Stimulated activated CD8-positive, alpha-beta memory T cell treated with anti-CD3 and anti-CD28 coated beads, Interleukin-7, amount 100 ng/mL, for 48 hours (primary cell): ENCODE data around the gene OR11L1.

Experiments used
- DNase-seq, 2 donors: peaks; one replicate each; pipeline ENCODE4 v3.0.0-alpha.2; 2020; ENCODE audit warnings: low read depth in 1 of 2; ENCODE audit errors: extremely low read depth in 1 of 2

Gene OR11L1

DNA sequence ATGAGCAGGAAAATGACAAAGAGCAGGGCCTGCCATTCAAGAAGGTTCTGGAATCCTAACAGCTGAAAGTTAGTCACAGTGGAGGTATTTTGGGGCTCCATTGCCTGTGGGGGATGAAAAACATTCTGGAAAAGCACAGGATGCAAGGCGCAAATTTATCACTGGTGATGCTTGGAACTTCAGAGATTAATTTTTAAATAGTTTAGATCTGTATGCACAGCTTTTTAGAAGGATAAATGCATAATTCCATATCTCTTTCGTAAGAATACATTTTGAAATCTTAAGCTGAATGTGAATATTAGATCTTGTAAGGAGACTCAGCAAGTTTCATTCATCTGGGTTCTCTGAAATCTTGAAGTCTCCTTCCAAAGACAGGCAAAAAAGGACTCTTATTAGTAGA lies at the start of gene OR11L1:
Gene OR11L1, minus strand, starts transcription at position 101 of the 400 bp plus-strand sequence. Its CDS starts 0 bp downstream, at position 101.
- DNase-seq: no peak

DNA sequence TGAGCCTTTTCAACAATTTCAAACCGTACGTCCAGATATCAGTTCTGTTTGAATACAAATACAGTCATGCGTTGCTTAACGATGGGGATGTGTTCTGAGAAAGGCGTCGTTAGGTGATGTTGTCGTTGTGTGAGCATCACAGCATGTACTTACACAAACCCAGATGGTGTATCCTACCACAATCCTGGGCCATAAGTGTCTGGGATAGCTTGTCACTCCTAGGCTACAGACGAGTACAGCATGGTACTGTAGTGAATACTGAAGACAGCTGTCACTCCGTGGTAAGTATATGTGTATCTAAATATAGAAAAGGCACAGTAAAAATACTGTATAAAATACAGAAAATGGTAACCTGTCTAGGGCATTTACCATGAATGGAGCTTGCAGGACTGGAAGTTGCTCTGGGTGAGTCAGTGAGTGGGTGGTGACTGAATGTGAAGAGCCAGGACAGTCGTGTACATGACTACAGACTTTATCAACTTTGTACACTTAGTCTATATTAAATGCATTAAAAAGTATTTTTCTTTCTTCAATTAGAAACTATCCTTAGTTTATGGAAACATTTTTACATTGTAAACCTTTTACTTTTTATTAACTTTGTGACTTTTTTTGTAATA lies 43.2 kb upstream of the OR11L1 start:
- no peak for DNase-seq

DNA sequence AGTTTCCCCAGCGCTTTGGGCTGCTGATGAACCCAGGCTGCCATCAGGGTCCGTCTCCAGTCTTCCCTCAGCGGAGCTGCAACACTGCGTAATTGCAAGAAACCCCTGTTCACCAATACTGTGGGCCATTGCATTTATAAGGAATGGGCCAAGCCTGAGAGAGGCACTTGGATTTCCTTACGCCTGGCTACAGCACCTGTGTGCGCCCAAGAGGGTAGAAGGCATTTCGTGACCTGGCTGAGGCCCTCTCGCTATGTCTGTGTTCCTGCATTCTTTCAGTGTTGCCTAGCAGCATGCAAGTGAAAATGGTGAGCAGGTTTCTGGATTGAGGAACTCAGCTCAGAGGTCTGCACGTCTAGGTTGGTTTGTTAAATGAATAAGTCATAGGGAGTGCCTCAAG lies 41.6 kb upstream of the OR11L1 start:
- DNase-seq: no peak

DNA sequence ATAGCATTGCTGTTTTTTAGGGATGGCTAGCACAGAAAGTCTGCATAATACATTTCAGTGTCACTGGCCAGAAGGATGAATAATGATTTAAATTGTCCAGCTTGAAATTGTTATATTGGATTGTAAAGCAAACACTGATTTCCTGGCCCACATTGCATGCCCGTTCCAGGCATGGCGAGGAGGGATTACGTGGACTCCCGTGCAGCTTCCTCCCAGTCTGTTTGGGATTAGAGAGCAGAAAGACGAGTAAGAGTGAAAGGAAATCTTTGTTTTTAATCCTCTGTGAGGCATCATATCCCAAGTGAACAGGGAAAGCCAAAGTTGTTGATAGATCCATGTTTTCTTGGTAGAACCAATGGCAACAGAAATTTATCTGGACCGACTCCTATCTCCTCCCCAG lies 23.7 kb upstream of the OR11L1 start:
- no peak for DNase-seq

GRCh38 chr1:247864644-247865043 lies 22.9 kb upstream of the OR11L1 start:
- no peak for DNase-seq

DNA sequence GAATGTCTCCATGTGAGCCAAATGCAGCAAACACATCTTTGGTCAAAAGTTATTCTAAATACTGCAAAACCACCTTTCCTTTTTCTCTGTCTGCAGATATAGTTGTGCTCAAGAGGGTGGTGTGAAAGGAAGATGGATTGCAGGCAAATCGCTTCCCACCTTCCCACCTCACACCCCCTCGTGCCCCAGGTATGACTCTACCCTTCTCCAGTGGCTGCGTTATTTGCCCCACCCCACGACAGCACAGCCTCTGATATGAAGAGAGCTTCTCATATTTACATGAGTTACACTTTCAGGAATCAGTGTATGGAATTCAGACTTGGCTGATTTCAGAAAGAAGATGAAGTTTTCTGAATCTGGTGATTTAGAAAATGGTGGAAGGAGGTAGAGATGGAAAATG lies 21.1 kb upstream of the OR11L1 start:
- DNase-seq: no peak

DNA sequence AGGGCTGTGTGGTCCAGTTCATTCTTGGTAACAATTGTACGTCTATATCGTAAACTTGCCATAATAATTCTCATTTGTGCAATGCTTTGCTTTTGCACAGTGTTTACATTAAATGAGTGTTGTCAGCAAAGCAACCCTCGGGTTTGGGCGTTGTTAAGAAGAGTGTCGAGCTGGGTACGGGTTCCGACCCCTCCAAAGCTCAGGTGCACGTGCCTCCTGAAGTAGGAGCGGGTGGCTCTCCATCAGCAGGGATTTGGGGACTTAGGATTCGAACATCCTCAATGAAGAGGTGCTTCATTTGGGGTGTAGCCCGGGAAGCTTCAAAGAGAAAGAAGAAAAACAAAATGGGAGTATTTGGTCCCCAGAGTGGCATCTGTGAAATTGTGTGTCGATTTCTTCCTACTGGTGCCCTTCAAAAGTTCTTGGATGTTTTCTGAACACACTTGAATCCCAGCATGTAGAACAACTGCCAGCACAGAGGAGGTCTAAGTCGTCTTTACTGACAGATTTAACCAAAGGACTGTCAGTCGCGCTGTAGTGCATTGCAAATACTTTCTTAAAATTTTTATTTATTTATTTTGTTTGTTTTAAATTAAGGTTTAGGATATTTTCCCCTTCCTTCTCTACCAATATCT lies 16.4 kb upstream of the OR11L1 start:
- DNase-seq: no peak

DNA sequence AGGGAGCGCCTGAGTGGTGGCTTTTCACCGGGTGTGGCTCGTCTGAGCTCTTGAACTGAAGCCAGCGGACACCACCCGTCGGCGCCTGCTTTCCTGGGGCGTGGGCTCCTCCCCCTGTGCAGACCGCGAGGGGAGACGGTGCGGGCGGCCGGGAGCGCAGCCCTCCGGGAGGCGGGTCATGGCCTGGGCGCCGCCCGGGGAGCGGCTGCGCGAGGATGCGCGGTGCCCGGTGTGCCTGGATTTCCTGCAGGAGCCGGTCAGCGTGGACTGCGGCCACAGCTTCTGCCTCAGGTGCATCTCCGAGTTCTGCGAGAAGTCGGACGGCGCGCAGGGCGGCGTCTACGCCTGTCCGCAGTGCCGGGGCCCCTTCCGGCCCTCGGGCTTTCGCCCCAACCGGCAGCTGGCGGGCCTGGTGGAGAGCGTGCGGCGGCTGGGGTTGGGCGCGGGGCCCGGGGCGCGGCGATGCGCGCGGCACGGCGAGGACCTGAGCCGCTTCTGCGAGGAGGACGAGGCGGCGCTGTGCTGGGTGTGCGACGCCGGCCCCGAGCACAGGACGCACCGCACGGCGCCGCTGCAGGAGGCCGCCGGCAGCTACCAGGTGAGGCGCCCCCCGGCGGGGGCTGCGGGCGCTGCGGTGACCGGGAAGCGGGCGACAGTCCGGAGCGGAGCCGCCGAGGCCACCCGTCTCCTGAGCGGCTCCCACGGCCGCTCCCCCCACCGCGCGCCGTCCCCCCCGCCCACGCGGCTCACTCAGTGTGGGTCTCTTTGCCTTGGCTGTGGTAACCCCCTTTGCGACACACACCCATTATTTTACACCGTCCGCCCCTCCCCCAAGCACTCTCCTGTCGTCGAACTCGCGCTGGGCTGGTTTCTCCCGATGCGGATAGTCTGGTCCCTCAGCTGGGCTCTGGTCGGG lies 15.6 kb upstream of the OR11L1 start, which contains the start of gene TRIM58:
Gene TRIM58, plus strand, starts transcription at position 119 of the 916 bp plus-strand sequence. Its CDS starts 60 bp downstream, at position 179.
- peak in 1 of 2 donors; percentile 2 for DNase-seq

GRCh38 chr1:247855911-247856310 lies 14.2 kb upstream of the OR11L1 start:
- no peak for DNase-seq

GRCh38 chr1:247854899-247855545 lies 13.3 kb upstream of the OR11L1 start:
- no peak for DNase-seq

DNA sequence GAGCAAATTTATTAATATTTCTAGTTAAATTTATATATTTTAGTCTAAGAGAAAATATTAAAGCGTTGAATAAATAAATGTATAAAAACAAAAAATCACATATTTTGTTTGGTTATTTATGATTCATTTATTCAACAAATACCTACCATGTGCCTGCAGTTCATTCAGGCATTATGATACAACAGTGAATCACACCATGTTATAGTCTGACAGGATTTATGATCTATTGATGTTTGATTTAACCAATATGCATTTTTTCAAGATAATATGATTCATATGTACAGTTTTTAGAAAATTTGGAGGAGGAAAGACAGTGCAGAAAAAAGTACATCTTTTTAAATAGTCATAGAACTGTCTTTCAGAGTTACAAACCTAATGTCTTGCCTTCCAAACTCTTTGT lies 7.9 kb upstream of the OR11L1 start:
- no peak for DNase-seq

DNA sequence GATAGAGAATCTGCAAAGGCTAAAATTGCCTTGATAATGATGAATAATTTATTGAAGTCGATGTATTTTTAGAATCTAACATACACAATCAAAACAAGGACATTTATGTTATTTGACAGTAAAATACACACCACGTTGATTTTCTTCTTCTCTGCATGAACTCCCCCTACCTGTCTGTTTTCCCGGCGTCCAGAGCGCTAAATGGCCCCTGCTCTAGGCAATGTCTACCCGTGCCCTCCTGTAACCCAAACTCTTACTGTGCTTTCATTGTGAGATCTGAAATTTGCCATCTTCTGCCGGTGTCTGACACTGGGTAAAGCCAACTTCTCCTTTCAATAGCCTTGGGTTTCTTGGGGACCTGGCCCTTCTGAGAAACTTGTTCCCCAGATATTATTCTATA lies 6.7 kb upstream of the OR11L1 start:
- no peak for DNase-seq

DNA sequence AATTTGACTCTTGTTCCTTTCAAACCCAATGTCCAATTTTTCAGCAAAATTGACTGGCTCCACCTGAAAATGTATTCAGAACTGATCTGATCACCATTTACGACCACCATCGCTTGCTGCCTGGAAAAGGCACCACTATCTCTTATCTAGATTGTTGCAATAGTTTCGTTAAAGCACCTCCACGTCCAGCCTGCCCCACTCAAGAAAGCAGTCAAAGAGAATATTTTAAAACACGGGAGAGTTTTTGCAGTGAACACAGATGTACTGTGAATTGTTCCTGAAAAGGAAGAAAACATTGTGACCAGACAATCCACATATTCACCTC lies 4.0 kb upstream of the OR11L1 start:
- DNase-seq: no peak

GRCh38 chr1:247845011-247845692 lies 3.5 kb upstream of the OR11L1 start:
- DNase-seq: no peak

GRCh38 chr1:247843411-247843810 lies 1.7 kb upstream of the OR11L1 start:
- DNase-seq: no peak

DNA sequence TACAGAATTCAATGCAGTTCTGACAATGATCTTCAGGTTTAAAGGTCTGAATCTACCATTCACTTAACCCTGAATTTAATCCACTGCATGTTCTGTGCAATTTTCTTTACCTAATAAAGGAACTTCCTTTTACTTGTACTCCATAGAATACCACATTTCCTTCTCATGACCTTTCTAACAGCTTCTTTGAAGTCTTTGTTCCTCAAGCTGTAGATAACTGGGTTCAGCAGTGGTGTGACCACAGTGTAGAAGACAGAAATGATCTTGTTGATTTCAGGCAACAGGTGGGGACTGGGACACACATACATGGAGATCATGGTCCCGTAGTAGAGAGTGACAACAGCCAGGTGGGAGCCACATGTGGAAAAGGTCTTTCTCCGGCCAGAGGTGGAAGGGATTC lies 878 bp downstream of the OR11L1 start:
- DNase-seq: no peak

DNA sequence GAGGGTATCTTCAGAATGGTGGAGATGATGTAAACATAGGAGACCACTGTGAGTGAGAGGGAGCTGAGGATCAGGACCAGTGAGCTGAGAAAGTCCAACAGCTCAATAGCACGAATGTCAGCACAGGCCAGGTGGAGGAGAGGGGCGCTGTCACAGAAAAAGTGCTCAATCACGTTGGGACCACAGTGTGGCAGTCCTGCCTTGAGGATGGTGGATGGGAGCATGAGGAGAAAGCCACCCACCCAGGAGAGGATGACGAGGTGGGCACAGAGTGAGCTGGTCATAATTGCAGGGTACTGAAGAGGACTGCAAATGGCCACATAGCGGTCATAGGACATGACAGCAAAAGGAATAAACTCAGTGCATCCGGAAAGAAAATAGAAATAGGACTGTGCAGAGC lies 8.1 kb downstream of the OR11L1 start:
- DNase-seq: no peak

GRCh38 chr1:247829656-247830055 lies 12.0 kb downstream of the OR11L1 start:
- no peak for DNase-seq

- no peak for DNase-seq
These were observed 16.3 kb downstream of the OR11L1 start for GRCh38 chr1:247825362-247825761.

DNA sequence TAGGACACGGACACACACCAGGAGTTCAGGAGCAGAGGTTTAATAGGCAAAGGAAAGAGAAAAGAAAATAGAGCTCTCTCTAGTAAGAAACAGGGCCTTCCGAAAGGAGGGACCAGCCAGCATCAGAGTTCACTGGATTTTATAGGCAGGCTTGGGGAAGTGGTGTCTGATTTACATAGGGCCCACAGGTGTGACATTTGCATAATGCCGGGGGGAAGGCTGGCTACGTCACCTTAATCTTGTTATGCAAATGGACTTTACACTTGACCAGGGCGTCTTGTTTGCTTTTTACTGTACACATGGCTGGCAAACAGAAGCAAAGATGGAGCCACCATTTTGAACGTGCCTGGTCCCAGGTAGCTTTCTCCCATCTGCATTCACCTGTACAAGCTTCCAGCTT lies 17.7 kb downstream of the OR11L1 start, which contains the start of gene OR14A16:
Gene OR14A16, minus strand, starts transcription at position 97 of the 400 bp plus-strand sequence. CDS start 8,390 bp downstream, outside the sequence.
- DNase-seq: no peak

DNA sequence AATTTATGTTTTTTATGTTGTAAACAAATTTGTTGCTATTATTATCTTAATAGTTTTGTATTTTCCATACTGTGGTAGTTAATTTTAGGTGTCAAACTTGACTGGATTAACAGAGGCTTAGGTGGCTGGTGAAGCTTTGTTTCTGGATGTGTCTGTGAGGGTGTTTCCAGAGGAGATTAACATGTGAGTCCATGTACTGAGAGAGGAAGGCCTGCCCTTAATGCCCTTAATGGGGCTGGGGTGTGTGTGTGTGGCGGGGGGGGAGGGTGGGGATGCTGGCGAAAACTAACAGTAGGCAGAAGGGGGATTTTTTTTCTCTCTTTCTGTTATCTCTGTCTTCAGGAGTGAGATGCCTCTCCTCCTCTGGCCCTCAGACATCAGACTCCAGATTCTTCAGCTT lies 19.6 kb downstream of the OR11L1 start:
- no peak for DNase-seq
